Hepatocyte (in vitro differentiated cells): ENCODE measurements around the gene SEMA6C.

Experiments
- EZH2 ChIP-seq: fragments of 200-600 bp; sonication (generic); IDR thresholded peaks from 2 replicates; pipeline ENCODE4 v1.6.1; 2016; ENCODE audit warnings: antibody characterized with exemption, mild to moderate bottlenecking, borderline replicate concordance
- TF ChIP-seq, protein P1 (sequence below): fragments of 200-600 bp; sonication (generic); IDR thresholded peaks from 2 replicates; pipeline ENCODE4 v1.5.1; 2016; ENCODE audit warnings: antibody characterized with exemption, mild to moderate bottlenecking; ENCODE audit not compliant: poor library complexity

GRCh38 chr1:151176514-151177045 is 30.1 kb upstream of the SEMA6C start:
- TF ChIP-seq EZH2, result no peak
- TF ChIP-seq, protein P1, sequence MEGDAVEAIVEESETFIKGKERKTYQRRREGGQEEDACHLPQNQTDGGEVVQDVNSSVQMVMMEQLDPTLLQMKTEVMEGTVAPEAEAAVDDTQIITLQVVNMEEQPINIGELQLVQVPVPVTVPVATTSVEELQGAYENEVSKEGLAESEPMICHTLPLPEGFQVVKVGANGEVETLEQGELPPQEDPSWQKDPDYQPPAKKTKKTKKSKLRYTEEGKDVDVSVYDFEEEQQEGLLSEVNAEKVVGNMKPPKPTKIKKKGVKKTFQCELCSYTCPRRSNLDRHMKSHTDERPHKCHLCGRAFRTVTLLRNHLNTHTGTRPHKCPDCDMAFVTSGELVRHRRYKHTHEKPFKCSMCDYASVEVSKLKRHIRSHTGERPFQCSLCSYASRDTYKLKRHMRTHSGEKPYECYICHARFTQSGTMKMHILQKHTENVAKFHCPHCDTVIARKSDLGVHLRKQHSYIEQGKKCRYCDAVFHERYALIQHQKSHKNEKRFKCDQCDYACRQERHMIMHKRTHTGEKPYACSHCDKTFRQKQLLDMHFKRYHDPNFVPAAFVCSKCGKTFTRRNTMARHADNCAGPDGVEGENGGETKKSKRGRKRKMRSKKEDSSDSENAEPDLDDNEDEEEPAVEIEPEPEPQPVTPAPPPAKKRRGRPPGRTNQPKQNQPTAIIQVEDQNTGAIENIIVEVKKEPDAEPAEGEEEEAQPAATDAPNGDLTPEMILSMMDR, result no peak
